ENCODE data around the gene GATAD2A.

- TF ChIP-seq, protein P1, sequence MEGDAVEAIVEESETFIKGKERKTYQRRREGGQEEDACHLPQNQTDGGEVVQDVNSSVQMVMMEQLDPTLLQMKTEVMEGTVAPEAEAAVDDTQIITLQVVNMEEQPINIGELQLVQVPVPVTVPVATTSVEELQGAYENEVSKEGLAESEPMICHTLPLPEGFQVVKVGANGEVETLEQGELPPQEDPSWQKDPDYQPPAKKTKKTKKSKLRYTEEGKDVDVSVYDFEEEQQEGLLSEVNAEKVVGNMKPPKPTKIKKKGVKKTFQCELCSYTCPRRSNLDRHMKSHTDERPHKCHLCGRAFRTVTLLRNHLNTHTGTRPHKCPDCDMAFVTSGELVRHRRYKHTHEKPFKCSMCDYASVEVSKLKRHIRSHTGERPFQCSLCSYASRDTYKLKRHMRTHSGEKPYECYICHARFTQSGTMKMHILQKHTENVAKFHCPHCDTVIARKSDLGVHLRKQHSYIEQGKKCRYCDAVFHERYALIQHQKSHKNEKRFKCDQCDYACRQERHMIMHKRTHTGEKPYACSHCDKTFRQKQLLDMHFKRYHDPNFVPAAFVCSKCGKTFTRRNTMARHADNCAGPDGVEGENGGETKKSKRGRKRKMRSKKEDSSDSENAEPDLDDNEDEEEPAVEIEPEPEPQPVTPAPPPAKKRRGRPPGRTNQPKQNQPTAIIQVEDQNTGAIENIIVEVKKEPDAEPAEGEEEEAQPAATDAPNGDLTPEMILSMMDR (IDR thresholded peaks at IDR 0.05): no peak
- TF ChIP-seq EP300 (IDR thresholded peaks at IDR 0.05; ENCODE audit: low read depth) (no peak), POLR2AphosphoS5 (IDR thresholded peaks at IDR 0.05) (no peak)
Measured at GRCh38 chr19:19546751-19547162, 141.3 kb downstream of the GATAD2A start.

Measured in transverse colon (tissue), 4 donors.